HG02763 (cell line): ENCODE results near the gene CDK18.
"Not testable (repeated sequence)": the region's sequence is repeated elsewhere in the genome, so short reads cannot be mapped to it uniquely, and the experiment has no call there.

Experiments
- ATAC-seq: cut with Tn5 transposase; IDR thresholded peaks from one replicate; pipeline ENCODE4 v1.9.1; 2021; ENCODE audit warnings: mild to moderate bottlenecking, moderate library complexity; ENCODE audit not compliant: unreplicated experiment

Gene CDK18

GRCh38 chr1:205504311-205505075 lies at the start of gene CDK18:
Gene CDK18 (plus strand): TSS chr1:205504669. CDS start chr1:205523168, 18,499 bp downstream.
- ATAC-seq: no peak

GRCh38 chr1:205454903-205455335 lies 49.5 kb upstream of the CDK18 start:
- no peak for ATAC-seq

- ATAC-seq: no peak
Observed at GRCh38 chr1:205455581-205456382, 48.7 kb upstream of the CDK18 start, which contains the start of gene BLACAT1. Gene BLACAT1 (minus strand): TSS chr1:205456045.

- ATAC-seq: no peak
Observed at GRCh38 chr1:205456383-205456867, 48.0 kb upstream of the CDK18 start.

- no peak for ATAC-seq
Observed at GRCh38 chr1:205456868-205457745, 47.4 kb upstream of the CDK18 start.

- no peak for ATAC-seq
Observed at GRCh38 chr1:205458777-205459566, 45.5 kb upstream of the CDK18 start.

DNA sequence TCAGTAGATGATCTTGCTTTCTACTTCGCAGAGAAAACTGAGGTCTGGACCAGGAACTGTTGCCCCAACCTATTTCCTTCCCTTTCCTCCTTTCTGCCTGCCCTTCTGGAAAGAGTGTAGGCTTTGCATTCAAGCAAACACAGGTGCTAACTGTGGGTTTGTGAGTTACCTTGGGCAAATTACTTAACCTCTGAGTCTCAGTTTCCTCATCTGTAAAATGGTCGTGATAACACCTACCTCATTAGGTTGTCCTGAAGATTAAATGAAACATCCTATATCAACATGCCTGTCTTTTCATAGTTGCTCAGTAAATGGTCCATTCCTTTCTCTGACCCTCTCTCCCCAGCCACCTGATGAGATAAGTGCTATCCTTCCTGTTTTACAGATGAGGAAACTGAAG lies 39.1 kb upstream of the CDK18 start:
- no peak for ATAC-seq

DNA sequence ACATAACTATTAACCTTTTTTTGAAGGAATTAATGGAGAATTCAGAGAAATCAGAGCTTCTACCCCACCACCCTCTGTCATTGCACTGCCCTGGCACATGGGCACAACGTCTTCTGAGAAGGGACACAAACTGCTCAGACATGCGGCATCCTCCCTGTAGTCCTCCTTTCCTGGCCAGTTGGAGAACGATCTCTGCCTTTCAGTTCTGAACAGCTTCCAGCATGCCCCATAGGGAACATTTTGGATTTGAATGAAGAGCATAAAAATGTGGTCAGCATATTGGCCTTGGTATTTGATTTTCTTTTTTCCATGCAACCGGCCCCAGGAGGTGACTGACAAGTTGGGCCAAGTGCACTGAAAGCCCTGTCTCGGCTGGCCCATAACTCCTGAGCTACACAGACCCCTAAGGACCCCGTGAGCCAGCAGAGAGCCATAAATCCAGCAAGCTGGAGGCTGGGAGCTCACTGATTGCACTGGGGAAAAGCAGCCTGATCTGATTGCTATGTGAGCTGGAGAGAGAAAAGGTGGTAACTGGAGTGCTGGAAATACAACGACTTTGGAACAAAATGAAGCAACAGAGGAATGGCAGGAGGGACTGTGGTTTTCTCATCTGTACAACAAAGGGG lies 37.8 kb upstream of the CDK18 start:
- ATAC-seq: no peak

DNA sequence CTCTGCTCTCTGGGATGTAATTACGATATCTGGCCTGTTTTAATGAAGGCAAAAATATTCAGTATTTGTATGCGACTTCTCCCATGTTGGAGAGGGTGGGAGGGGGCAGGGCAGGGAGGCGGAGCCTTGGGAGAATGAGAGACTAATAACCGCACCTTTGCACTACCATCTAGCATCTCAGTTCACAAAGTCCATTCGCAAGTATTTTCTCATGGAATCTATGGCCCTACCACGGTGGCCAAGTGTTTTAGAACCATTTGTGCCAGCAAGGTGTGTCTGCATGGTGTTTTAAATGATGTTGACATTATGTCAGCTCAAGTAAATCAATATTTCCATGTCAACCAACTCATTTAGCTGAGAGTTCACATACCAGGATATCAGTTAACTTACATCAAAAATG lies 34.3 kb upstream of the CDK18 start:
- ATAC-seq: no peak

GRCh38 chr1:205472737-205473441 lies 31.6 kb upstream of the CDK18 start:
- no peak for ATAC-seq

GRCh38 chr1:205473475-205473874 lies 31.0 kb upstream of the CDK18 start:
- ATAC-seq: no peak

DNA sequence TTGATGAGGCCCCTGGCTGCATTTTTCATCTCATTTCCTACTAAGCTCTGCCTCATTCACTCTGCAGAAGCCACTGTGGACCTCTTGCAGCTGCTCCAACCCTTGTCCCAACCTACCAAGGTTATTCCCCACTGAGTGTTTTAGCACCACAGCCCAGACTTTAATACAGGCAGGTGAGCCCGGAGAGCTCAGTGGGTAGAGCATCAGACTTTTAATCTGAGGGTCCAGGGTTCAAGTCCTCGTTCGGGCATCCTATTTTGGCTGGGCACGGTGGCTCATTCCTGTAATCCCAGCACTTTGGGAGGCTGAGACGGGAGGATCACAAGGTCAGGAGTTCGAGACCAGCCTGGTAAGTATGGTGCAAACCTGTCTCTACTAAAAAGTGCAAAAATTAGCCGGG lies 30.5 kb upstream of the CDK18 start:
- no peak for ATAC-seq

- no peak for ATAC-seq
Observed at GRCh38 chr1:205474571-205474970, 29.9 kb upstream of the CDK18 start.

GRCh38 chr1:205475855-205476254 lies 28.6 kb upstream of the CDK18 start:
- no peak for ATAC-seq

- ATAC-seq: no peak
Observed at GRCh38 chr1:205476648-205477047, 27.8 kb upstream of the CDK18 start.

- ATAC-seq: no peak
Observed at GRCh38 chr1:205477121-205477758, 27.2 kb upstream of the CDK18 start.

DNA sequence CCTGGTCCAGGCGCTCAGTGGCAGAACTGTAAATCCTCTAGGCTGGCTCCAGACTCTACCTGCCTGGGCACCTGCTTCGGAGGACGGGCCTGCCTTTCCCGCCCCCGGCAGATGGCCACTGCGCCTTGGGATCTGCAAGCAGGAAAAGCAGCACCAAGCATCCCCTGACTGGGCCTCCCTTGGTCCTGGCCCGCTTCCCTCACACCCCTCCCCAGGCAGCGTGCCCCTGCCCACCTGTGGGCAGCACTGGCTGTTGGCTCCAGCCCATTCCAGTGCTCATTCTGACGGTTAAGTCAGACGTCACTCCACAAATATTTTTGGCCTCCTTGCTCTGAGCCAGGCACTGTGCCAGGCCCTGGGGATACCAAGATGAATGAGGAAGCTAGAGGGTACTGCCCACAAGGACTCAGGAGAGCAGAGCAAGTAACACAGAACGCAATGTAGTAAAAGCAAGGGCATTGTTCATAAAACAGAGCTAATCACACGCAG lies 26.7 kb upstream of the CDK18 start:
- ATAC-seq: no peak

GRCh38 chr1:205478985-205479384 lies 25.5 kb upstream of the CDK18 start:
- ATAC-seq: not testable (repeated sequence)
